ES-I3 (cell line): Measurements from ENCODE around the gene ASTN2.
"Not testable (repeated sequence)": the region's sequence is repeated elsewhere in the genome, so short reads cannot be mapped to it uniquely, and the experiment has no call there.

ENCODE experiments used
- H3K36me3 ChIP-seq: 2 replicates; pipeline ENCODE4 v1.6.1; 2013; ENCODE audit warnings: mild to moderate bottlenecking, low read length, control low read depth, moderate library complexity; ENCODE audit not compliant: insufficient read depth
- H3K4me1 ChIP-seq: 2 replicates; pipeline ENCODE4 v1.6.1; 2013; ENCODE audit warnings: mild to moderate bottlenecking, control low read depth, low read length; ENCODE audit not compliant: insufficient read depth
- H3K9ac ChIP-seq: 2 replicates; pipeline ENCODE4 v1.6.1; 2013; ENCODE audit warnings: low read depth, mild to moderate bottlenecking, low read length, moderate library complexity
- H3K9me3 ChIP-seq: 2 replicates; pipeline ENCODE4 v1.6.1; 2013; ENCODE audit warnings: mild to moderate bottlenecking, low read length, moderate library complexity; ENCODE audit not compliant: control insufficient read depth, insufficient read depth

The ASTN2 gene

GRCh38 chr9:116898131-116898530 lies 516.7 kb downstream of the ASTN2 start:
- not testable (repeated sequence) for H3K4me1 ChIP-seq, H3K9me3 ChIP-seq, H3K36me3 ChIP-seq, H3K9ac ChIP-seq

GRCh38 chr9:116897201-116897600 lies 517.7 kb downstream of the ASTN2 start:
- Histone ChIP-seq H3K36me3 (no peaks in the 10 kb centered on the region), H3K9me3 (no peaks in the 10 kb centered on the region), H3K9ac (no peak overlapping the region), H3K4me1 (peaks cover 9% of the 10 kb centered on the region)

- H3K9me3 ChIP-seq = no peaks in the 10 kb centered on the region
- H3K9ac ChIP-seq = no peak overlapping the region
- H3K4me1 ChIP-seq = peaks cover 13% of the 10 kb centered on the region
- H3K36me3 ChIP-seq = no peaks in the 10 kb centered on the region
These were observed 518.9 kb downstream of the ASTN2 start for GRCh38 chr9:116895961-116896360.

GRCh38 chr9:116891424-116891823 lies 523.4 kb downstream of the ASTN2 start:
- H3K36me3 ChIP-seq = no peaks in the 10 kb centered on the region
- H3K9ac ChIP-seq = no peak overlapping the region
- H3K9me3 ChIP-seq = no peaks in the 10 kb centered on the region
- H3K4me1 ChIP-seq = peaks cover 10% of the 10 kb centered on the region

- not testable (repeated sequence) for H3K36me3 ChIP-seq, H3K9me3 ChIP-seq, H3K9ac ChIP-seq
- peaks cover 10% of the 10 kb centered on the region for H3K4me1 ChIP-seq
These were observed 526.4 kb downstream of the ASTN2 start for GRCh38 chr9:116888476-116888875.

GRCh38 chr9:116888066-116888465 lies 526.8 kb downstream of the ASTN2 start:
- peaks cover 10% of the 10 kb centered on the region for H3K4me1 ChIP-seq

GRCh38 chr9:116883676-116884075 lies 531.2 kb downstream of the ASTN2 start:
- Histone ChIP-seq H3K4me1 (no peaks in the 10 kb centered on the region), H3K9ac (no peak overlapping the region), H3K36me3 (no peaks in the 10 kb centered on the region), H3K9me3 (peaks cover 3% of the 10 kb centered on the region; the same call in 1 of the 2 replicates)

More at GRCh38 chr9:116888066-116888465, 526.8 kb downstream of the ASTN2 start:
- Histone ChIP-seq H3K9me3 (no peaks in the 10 kb centered on the region), H3K9ac (no peak overlapping the region), H3K36me3 (no peaks in the 10 kb centered on the region)

- no peak overlapping the region for H3K9ac ChIP-seq
- no peaks in the 10 kb centered on the region for H3K36me3 ChIP-seq
- peaks cover 5% of the 10 kb centered on the region for H3K9me3 ChIP-seq
- H3K4me1 ChIP-seq = no peaks in the 10 kb centered on the region
These were observed 537.8 kb downstream of the ASTN2 start for GRCh38 chr9:116877072-116877471.

GRCh38 chr9:116875576-116875975 lies 539.3 kb downstream of the ASTN2 start:
- Histone ChIP-seq H3K9me3 (peaks cover 5% of the 10 kb centered on the region), H3K9ac (no peak overlapping the region), H3K4me1 (no peaks in the 10 kb centered on the region), H3K36me3 (no peaks in the 10 kb centered on the region)

GRCh38 chr9:116873937-116874914 lies 540.6 kb downstream of the ASTN2 start:
- Histone ChIP-seq H3K9ac (no peak overlapping the region), H3K36me3 (no peaks in the 10 kb centered on the region), H3K4me1 (no peaks in the 10 kb centered on the region), H3K9me3 (peaks cover 2% of the 10 kb centered on the region)

GRCh38 chr9:116873491-116873890 lies 541.4 kb downstream of the ASTN2 start:
- Histone ChIP-seq H3K9ac (no peak overlapping the region), H3K36me3 (no peaks in the 10 kb centered on the region), H3K9me3 (peaks cover 2% of the 10 kb centered on the region), H3K4me1 (no peaks in the 10 kb centered on the region)

- Histone ChIP-seq H3K9me3 (no peaks in the 10 kb centered on the region), H3K36me3 (no peaks in the 10 kb centered on the region), H3K9ac (no peak overlapping the region), H3K4me1 (0 out of 2 replicates have a peak, but pooled peaks cover 3% of the 10 kb centered on the region)
These were observed 544.3 kb downstream of the ASTN2 start for GRCh38 chr9:116870566-116870965.

- H3K4me1 ChIP-seq = 0 out of 2 replicates have a peak, but pooled peaks cover 3% of the 10 kb centered on the region
- H3K9ac ChIP-seq = no peak overlapping the region
- H3K36me3 ChIP-seq = no peaks in the 10 kb centered on the region
- no peaks in the 10 kb centered on the region for H3K9me3 ChIP-seq
These were observed 546.7 kb downstream of the ASTN2 start for GRCh38 chr9:116868201-116868600.

GRCh38 chr9:116861321-116861720 lies 553.5 kb downstream of the ASTN2 start:
- Histone ChIP-seq H3K36me3 (no peaks in the 10 kb centered on the region), H3K9ac (no peak overlapping the region), H3K4me1 (peaks cover under 1% of the 10 kb centered on the region), H3K9me3 (no peaks in the 10 kb centered on the region)

- no peaks in the 10 kb centered on the region for H3K9me3 ChIP-seq
- no peaks in the 10 kb centered on the region for H3K36me3 ChIP-seq
- H3K4me1 ChIP-seq = peaks cover 3% of the 10 kb centered on the region
- no peak overlapping the region for H3K9ac ChIP-seq
These were observed 554.2 kb downstream of the ASTN2 start for GRCh38 chr9:116860509-116861120.
